Peyer's patch (tissue), 4 donors: Measurements from ENCODE around the gene SEMA4D. TPM values are rescaled to one million over a fixed set of nuclear protein-coding genes. Genes with fewer than 3 reads are reported as not detected.
A peak's percentile ranks its signal among the peaks of the same experiment; 100 is the strongest.

ENCODE experiments used
- DNase-seq, 3 donors: peaks; one replicate each; pipeline ENCODE4 v3.0.0-alpha.2; 2017 to 2019
- H3K27ac ChIP-seq, 4 donors: fragments of 200-600 bp; sonication (generic); one replicate each; pipeline ENCODE4 v1.5.1; 2016 to 2019
- H3K27me3 ChIP-seq, 2 donors: fragments of 200-600 bp; sonication (generic); one replicate each; pipeline ENCODE4 v1.5.1; 2019
- H3K36me3 ChIP-seq, 3 donors: fragments of 200-600 bp; sonication (generic); one replicate each; pipeline ENCODE4 v1.5.1; 2016 to 2019
- H3K4me1 ChIP-seq, 4 donors: fragments of 200-600 bp; sonication (generic); one replicate each; pipeline ENCODE4 v1.5.1; 2016 to 2019
- H3K4me3 ChIP-seq, 4 donors: fragments of 200-600 bp; sonication (generic); 1 replicate in 3 of 4; 2 replicates in 1 of 4; pipeline ENCODE4 v1.5.1; 2016 to 2019; ENCODE audit warnings: mild to moderate bottlenecking in 1 of 4
- H3K9me3 ChIP-seq, 4 donors: fragments of 200-600 bp; sonication (generic); one replicate each; pipeline ENCODE4 v1.5.1; 2016 to 2019; ENCODE audit warnings: mild to moderate bottlenecking in 1 of 4
- CTCF ChIP-seq, 6 experiments: fragments of 450-650 bp in 4 of 6; fragments of 200-600 bp in 2 of 6; sonication (generic) in 1 of 6; IDR thresholded peaks; one replicate each; pipeline ENCODE4 v1.5.1; 2017 to 2019; ENCODE audit warnings: antibody characterized with exemption in 6 of 6, mild to moderate bottlenecking in 3 of 6, moderate library complexity in 1 of 6
- POLR2A ChIP-seq, 2 donors: fragments of 450-650 bp; IDR thresholded peaks; one replicate each; pipeline ENCODE4 v1.5.1; 2017; ENCODE audit warnings: antibody characterized with exemption in 2 of 2, mild to moderate bottlenecking in 2 of 2, moderate library complexity in 2 of 2
- total RNA-seq, 4 donors: library from RNA; depleted of rRNA; stranded (reverse); fragments of >200 nt; gene quantifications; one replicate each; pipeline ENCODE4 v1.1.0, GENCODE V29; 2016

SEMA4D gene
- total RNA-seq, 4 donors from 2014 or later: 24.3 to 124 (median 30.0) TPM

- DNase-seq: no peak
- no peaks in the 10 kb centered on the region for H3K27me3 ChIP-seq
- peaks cover 0 to 5% (median 0%) of the 10 kb centered on the region in 4 donors for H3K4me1 ChIP-seq
- peaks cover 0 to 34% (median 0%) of the 10 kb centered on the region in 3 donors for H3K36me3 ChIP-seq
- TF ChIP-seq POLR2A (IDR thresholded peaks at IDR 0.05) (no peak), CTCF (IDR thresholded peaks at IDR 0.05) (no peak)
- H3K9me3 ChIP-seq: no peaks in the 10 kb centered on the region
- peak overlapping the region in 1 of 4 donors; percentile 35 for H3K27ac ChIP-seq
- no peak overlapping the region for H3K4me3 ChIP-seq
Observed at GRCh38 chr9:89381308-89381609, 116.7 kb downstream of the SEMA4D start.

- Histone ChIP-seq H3K4me1 (peaks cover 0 to 5% (median 0%) of the 10 kb centered on the region in 4 donors), H3K4me3 (no peak overlapping the region), H3K9me3 (no peaks in the 10 kb centered on the region), H3K36me3 (peaks cover 0 to 28% (median 0%) of the 10 kb centered on the region in 3 donors), H3K27ac (peak overlapping the region in 1 of 4 donors; percentile 43), H3K27me3 (no peaks in the 10 kb centered on the region)
- DNase-seq: no peak
- TF ChIP-seq CTCF (IDR thresholded peaks at IDR 0.05) (no peak), POLR2A (IDR thresholded peaks at IDR 0.05) (no peak)
Observed at GRCh38 chr9:89380437-89381307, 117.2 kb downstream of the SEMA4D start.

- no peak overlapping the region for H3K4me3 ChIP-seq
- H3K27me3 ChIP-seq: no peaks in the 10 kb centered on the region
- peak overlapping the region in 1 of 4 donors; percentile 39 for H3K27ac ChIP-seq
- no peaks in the 10 kb centered on the region for H3K9me3 ChIP-seq
- peaks cover 0 to 10% (median 4%) of the 10 kb centered on the region in 4 donors for H3K4me1 ChIP-seq
- TF ChIP-seq POLR2A (IDR thresholded peaks at IDR 0.05): no peak
- TF ChIP-seq CTCF (IDR thresholded peaks at IDR 0.05): no peak
- H3K36me3 ChIP-seq: peaks cover 0 to 18% (median 0%) of the 10 kb centered on the region in 3 donors
- no peak for DNase-seq
Observed at GRCh38 chr9:89379508-89380115, 118.3 kb downstream of the SEMA4D start.

- DNase-seq: no peak
- Histone ChIP-seq H3K36me3 (peaks cover 0 to 18% (median 0%) of the 10 kb centered on the region in 3 donors), H3K9me3 (no peaks in the 10 kb centered on the region), H3K27me3 (no peaks in the 10 kb centered on the region), H3K27ac (peak overlapping the region in 1 of 4 donors; percentile 39), H3K4me1 (peaks cover 0 to 10% (median 4%) of the 10 kb centered on the region in 4 donors), H3K4me3 (no peak overlapping the region)
- TF ChIP-seq CTCF (IDR thresholded peaks at IDR 0.05) (no peak), POLR2A (IDR thresholded peaks at IDR 0.05) (no peak)
Observed at GRCh38 chr9:89379031-89379430, 118.9 kb downstream of the SEMA4D start.

- Histone ChIP-seq H3K36me3 (peaks cover 0 to 18% (median 0%) of the 10 kb centered on the region in 3 donors), H3K27me3 (no peaks in the 10 kb centered on the region), H3K27ac (no peak overlapping the region), H3K9me3 (no peaks in the 10 kb centered on the region), H3K4me3 (no peak overlapping the region), H3K4me1 (peaks cover 0 to 10% (median 4%) of the 10 kb centered on the region in 4 donors)
- DNase-seq: no peak
- TF ChIP-seq POLR2A (IDR thresholded peaks at IDR 0.05) (no peak), CTCF (IDR thresholded peaks at IDR 0.05) (no peak)
Observed at GRCh38 chr9:89378541-89378940, 119.4 kb downstream of the SEMA4D start.
